H54 (cell line): ENCODE data around the gene HELZ2.
"Not testable (repeated sequence)": the region's sequence is repeated elsewhere in the genome, so short reads cannot be mapped to it uniquely, and the experiment has no call there.

Experiments
- DNase-seq: peaks from one replicate; pipeline ENCODE4 v3.0.0; 2011; ENCODE audit warnings: low spot score, mixed read lengths; ENCODE audit not compliant: insufficient read length
- FAIRE-seq: peaks from 3 replicates; lab custom pipeline; 2011; peaks lifted over from hg19 to GRCh38; lab: Jason Lieb, UNC
- POLR2A ChIP-seq: IDR thresholded peaks from 2 replicates; pipeline ENCODE4 v1.6.1; 2011; ENCODE audit warnings: low read depth, mild to moderate bottlenecking, low read length

The HELZ2 gene

DNA sequence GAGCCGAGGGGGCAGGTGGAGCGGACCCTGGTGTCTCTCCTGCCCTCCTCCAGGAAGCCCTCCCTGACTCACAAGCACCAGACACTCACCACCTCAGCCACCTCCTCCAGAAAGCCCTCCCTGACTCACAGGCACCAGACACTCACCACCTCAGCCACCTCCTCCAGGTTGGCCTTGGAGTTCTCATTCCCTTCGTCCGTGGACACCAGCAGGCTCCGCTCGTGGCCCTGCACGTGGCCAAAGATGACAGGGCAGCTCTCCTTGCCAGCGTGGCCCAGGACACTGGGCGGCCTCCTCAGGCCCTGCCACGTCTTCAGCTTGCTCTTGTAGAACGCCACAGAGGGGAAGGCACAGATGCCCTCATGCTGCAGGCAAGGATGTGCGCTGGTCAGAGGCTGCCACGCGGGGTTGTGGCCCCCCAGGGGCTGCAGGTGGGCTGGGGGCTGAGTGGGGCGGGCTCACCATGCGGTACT is 13.7 kb downstream of the HELZ2 start:
- FAIRE-seq, result no peak
- TF ChIP-seq POLR2A, result no peak
- no peak for DNase-seq

DNA sequence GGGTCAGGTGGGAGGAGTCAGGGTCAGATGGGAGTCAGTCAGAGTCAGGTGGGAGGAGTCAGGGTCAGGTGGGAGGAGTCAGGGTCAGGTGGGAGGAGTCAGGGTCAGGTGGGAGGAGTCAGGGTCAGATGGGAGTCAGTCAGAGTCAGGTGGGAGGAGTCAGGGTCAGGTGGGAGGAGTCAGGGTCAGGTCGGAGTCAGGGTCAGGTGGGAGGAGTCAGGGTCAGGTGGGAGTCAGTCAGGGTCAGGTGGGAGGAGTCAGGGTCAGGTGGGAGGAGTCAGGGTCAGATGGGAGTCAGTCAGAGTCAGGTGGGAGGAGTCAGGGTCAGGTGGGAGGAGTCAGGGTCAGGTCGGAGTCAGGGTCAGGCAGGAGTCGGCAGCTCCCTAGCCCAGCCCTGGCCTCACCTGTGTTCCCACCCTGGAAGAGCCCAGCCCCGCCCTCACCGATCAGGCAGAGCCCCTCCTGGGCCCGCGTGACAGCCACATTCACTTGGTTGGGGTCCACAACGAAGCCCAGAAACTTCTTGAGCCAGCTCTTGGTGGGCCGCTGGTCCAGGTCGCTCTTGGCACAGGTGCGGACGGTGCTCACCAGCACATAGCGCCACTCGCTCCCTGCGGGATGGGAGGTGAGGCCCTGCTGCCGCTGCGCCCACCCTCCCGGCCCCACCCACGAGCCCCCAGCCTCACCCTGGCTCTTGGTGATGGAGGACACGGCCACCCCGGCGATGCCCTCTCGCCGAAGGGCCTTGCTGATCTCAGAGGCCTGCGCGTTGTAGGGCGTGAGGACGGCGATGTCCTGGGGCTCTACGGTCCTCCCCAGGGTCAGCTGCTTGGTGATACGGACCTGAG is 14.3 kb downstream of the HELZ2 start:
- DNase-seq, FAIRE-seq: not testable (repeated sequence)

DNA sequence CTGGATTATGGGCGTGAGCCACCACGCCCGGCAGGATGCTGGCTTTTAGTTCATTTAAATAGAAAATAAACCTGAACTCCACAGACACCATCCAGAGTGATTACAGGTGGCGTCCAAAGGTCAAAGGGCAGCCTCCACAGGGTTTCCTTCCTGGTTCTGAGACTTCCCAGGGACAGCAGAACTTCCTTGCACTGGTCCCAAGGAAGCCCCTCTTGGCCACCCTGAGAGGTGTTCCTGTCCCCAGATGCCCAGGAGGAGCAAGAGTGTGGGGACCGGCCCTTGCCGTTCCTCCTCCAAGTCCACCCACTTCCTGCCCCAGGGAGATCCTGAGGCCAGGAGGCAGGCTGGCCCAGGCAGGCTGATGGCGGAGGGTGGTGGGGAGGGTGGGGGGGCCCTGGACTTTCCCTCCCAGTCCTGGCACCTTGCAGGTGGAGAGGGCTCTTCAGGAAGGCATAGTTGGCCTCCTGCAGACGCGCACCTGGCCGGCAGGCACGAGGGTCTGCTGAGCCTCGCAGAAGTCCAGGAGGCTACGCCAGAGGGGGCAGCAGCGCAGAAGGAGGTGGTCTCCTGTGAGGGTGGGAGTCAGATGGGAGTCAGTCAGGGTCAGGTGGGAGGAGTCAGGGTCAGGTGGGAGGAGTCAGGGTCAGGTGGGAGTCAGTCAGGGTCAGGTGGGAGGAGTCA is 15.1 kb downstream of the HELZ2 start:
- no peak for TF ChIP-seq POLR2A
- no peak for DNase-seq
- no peak for FAIRE-seq

DNA sequence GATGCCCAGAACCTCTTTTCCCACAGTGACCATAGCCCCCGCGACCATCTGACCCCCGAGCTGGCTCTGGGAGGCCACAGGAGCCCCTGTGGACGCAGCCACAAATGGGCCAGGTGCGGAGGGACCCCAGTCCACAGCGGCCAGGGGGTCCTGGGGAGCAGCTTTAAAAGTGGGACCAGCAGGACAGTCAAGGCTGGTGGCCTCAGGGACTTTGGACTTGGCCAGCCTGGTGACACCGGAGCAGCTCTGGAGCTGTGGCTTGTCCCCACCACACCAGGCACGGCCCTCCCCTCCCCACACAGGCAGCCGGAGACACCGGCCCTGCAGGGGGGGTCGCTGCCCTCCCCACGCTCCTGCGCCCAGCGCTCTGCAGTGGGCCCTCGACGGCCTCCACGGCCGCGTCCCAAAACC is 16.6 kb downstream of the HELZ2 start:
- DNase-seq, result no peak
- no peak for FAIRE-seq
- no peak for TF ChIP-seq POLR2A

DNA sequence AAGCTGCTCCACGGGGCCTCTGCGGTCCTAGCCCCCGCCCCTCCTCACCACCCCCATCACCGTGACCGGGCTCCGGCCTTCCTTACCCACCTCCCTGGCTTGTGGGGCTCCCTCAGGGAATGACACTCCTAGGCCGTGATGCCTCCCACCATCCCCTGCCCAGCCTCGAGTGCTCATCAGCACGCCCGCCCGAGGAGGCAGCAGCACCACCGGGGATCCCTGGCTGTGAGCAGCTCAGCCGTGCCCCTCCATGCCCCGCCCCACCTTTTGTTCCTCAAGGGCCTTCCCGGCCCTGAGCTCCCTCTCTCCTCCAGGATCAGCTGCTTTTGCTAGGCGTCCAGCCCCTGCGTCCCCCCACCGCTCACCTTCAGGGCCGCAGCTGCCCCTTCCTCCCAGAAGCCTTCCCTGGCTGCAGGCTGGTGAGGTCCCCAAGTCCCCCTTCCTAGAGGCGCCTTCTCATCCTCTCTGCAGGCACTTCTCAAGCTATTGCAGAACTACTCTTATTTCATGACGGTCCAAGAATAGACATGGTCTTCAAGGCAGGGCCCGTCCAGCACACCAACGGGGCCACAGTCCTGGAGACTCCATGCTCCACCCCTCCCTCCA is 17.1 kb downstream of the HELZ2 start:
- FAIRE-seq (no peak), DNase-seq (no peak)
- TF ChIP-seq POLR2A, result no peak

DNA sequence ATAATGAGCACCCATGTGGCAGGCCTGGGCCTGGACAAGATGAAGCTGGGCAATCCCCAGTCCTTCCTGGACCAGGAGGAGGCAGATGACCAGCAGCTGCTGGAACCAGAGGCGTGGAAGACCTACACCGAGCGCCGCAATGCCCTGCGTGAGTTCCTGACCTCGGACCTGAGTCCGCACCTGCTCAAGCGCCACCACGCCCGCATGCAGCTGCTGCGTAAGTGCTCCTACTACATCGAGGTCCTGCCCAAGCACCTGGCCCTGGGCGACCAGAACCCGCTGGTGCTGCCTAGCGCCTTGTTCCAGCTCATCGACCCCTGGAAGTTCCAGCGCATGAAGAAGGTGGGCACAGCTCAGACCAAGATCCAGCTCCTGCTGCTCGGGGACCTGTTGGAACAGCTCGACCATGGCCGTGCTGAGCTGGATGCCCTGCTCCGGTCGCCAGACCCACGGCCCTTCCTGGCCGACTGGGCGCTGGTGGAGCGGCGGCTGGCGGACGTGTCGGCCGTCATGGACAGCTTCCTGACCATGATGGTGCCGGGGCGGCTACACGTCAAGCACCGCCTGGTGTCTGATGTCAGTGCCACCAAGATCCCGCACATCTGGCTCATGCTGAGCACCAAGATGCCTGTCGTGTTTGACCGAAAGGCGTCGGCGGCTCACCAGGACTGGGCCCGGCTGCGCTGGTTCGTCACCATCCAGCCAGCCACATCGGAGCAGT is 18.2 kb downstream of the HELZ2 start:
- TF ChIP-seq POLR2A, result no peak
- FAIRE-seq (no peak), DNase-seq (no peak)

DNA sequence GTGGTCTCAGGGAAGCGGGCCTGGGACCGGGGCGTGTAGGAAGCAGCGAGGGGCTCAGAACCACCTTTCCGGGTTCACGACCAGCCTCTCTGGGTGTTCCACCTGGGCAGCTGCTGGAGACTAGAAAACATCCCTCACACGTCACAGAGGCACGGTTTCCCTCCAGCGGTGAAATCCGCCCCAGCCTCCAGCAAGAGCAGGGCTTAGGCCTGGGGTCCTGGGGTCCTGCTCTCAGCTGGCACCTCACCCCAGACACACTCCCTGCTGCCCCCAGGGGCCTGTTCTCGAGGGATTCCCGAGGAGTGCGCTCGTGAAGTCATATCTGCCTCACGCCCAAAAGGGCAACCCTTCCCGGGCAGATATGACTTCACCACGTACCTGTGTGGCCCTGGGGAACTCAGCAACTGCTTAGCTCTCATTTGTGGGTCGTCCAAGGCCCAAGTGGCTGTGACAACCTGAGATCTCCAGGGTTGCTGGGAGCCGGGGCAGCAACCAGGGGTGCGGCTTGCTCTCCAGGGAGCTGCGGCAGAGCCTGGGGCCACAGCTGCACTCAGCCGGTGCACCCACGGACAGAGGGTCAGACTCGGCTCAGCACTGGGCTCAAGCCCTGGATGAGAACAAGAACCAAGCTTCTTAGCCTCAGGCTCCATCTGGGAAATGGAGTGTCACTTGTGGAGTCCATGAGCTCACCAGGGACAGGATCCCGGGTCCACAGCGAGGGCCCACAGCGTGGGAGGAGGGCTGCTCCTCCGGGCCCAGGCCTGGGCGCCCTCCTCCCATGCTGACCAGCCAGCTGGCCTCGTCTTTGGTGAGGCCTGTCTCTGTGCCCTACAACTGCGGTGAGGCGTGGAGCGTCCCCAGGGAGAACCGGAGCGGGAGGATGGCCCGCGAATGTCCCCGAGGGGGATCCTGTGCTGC is 19.4 kb downstream of the HELZ2 start:
- no peak for DNase-seq
- TF ChIP-seq POLR2A, result no peak
- FAIRE-seq, result no peak

DNA sequence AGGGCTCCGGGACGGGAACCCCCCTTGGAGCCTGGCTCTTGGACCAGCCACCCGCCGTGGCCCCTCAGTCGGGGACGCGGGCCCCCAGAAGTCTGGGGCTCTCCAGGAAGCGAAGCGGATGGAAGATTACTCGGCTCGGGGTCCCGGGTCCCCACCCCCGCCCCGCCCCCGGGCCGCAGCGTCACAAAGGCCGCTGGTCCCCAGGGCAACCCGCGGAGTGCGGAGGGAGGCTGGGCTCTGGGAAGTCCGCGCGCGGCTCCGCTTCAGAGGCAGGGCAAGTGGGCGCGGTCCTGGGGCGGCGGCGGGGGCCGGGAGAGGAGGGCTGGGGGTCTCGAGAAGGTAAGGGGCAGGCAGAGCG is 20.1 kb downstream of the HELZ2 start, which contains the start of gene FNDC11:
TSS of gene FNDC11 (plus strand) at position 227 of the 358 bp plus-strand sequence. CDS start 1,505 bp downstream, outside the sequence.
- DNase-seq (no peak), FAIRE-seq (no peak)
- no peak for TF ChIP-seq POLR2A

DNA sequence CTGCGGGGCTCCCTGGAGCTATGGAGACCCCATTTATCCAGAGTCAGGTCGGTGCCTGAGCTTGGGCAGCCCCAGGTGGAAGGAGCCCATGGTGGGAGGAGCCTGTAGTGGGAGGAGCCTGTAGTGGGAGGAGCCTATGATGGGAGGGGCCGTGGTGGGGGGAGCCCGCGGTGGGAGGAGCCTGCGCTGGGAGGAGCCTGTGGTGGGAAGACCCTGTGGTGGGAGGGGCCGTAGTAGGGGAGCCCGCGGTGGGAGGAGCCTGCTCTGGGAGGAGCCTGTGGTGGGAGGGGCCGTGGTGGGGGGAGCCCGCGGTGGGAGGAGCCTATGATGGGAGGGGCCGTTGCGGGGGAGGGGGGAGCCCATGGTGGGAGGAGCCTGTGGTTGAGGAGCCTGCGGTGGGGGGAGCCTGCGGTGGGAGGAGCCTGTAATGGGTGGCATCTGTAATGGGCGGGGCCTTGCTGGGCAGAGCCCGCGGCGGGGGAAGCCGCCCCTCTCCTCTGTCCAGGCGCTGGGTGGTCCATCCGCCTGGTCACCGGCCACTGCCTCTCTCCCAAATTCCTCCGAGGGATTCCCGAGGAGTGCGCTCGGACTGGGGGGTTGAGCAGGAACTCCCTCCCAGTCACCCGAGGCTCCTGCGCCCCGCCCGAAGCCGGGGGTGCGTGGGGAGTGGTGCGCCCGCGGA is 20.6 kb downstream of the HELZ2 start:
- DNase-seq (peak; percentile 92), FAIRE-seq (peak; percentile 27)
- peak; percentile 27; the same call in 1 of the 2 replicates for TF ChIP-seq POLR2A

DNA sequence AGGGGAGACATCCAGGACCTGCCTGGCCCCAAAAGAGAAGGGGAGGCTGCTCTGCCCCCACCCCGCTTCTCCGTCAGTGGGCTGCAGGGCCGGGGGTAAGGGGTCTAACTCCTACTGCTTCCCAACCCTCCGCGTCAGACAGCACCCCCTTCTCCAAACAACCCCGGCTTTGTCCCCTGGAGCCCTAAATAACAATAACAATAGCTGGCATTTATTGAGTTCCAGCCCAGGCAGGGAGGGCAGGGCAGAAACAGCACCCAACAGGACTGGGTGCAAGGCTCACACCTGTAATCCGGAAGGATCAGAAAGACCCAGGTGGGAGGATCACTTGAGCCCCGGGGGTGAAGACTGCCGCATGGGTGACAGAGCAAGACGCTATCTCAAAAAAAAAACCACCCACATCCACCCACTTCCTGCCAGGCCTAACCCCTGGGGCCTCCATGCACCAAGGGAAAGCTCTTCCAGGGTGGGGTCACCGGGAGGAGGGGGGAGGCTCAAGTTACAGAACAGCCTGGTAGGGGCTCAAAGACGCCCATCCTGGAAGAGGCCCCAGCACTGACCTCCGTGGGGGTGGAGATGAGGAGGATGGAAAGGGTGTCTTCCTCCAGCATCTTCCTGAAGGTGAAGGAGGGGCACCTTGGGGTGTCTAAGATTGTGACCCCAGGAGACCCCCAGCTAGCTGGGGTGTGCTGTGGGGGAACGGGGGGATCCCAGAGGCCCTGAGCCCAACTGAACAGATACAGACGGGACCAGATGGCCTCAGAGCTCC is 21.4 kb downstream of the HELZ2 start:
- no peak for TF ChIP-seq POLR2A
- DNase-seq, result no peak
- no peak for FAIRE-seq

DNA sequence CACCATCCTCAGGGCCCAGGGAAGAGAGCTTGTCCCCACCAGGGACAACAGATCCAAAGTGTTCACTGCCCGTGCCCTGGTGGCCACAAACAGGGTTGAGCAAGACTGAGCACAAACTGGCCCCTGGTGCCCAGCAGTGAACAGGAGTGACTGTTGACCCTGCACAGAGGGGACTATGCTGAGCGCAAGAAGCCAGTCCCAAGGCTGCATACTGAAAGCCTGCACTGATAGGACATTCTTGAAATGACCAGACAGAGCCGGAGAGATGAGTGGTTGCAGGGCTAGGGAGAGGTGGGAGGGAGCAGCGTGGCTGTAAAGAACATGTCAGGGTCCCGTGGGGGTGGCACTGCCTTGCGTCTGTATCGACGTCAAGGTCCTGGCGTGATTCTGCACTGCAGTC is 23.0 kb downstream of the HELZ2 start:
- no peak for TF ChIP-seq POLR2A
- FAIRE-seq, result no peak
- no peak for DNase-seq
